DND-41 (cell line): Measurements from ENCODE around the gene ACOT12.

ENCODE experiments used
- ATAC-seq: fragments of 200-7000 bp; cut with Tn5 transposase; 3 replicates; pipeline ENCODE4 v1.9.1; 2021; ENCODE audit warnings: low read depth; ENCODE audit not compliant: insufficient read depth
- DNase-seq: peaks from one replicate; pipeline ENCODE4 v3.0.0-alpha.2; 2020
- H2AFZ ChIP-seq: 2 replicates; pipeline ENCODE4 v1.6.0; 2012; ENCODE audit warnings: low read depth, low read length
- H3K27ac ChIP-seq: 2 replicates; pipeline ENCODE4 v1.5.1; 2012; ENCODE audit warnings: low read length, inconsistent platforms
- H3K27me3 ChIP-seq: fragments of 200-600 bp; sonication (generic); 2 replicates; pipeline ENCODE4 v1.6.0; 2012; ENCODE audit warnings: low read length, mild to moderate bottlenecking, inconsistent platforms; ENCODE audit not compliant: insufficient read depth, poor library complexity
- H3K36me3 ChIP-seq: 2 replicates; pipeline ENCODE4 v1.5.1; 2012; ENCODE audit warnings: low read length, inconsistent platforms; ENCODE audit not compliant: insufficient read depth
- H3K4me1 ChIP-seq: 2 replicates; pipeline ENCODE4 v1.5.1; 2012; ENCODE audit warnings: mild to moderate bottlenecking, low read length; ENCODE audit not compliant: insufficient read depth
- H3K4me2 ChIP-seq: 2 replicates; pipeline ENCODE4 v1.6.0; 2012; ENCODE audit warnings: mild to moderate bottlenecking, moderate library complexity, low read length, inconsistent platforms; ENCODE audit not compliant: insufficient read depth
- H3K4me3 ChIP-seq, 2 experiments: fragments of 200-600 bp in 1 of 2; shearing (Covaris generic) in 1 of 2; 2 replicates each; pipeline ENCODE4 v1.5.1; 2012 to 2016; ENCODE audit warnings: inconsistent platforms in 2 of 2, low read length in 2 of 2, mild to moderate bottlenecking in 2 of 2, low read depth in 1 of 2, moderate library complexity in 1 of 2
- H3K79me2 ChIP-seq: 2 replicates; pipeline ENCODE4 v1.6.0; 2012; ENCODE audit warnings: low read length, inconsistent platforms; ENCODE audit not compliant: insufficient read depth
- H3K9ac ChIP-seq: 2 replicates; pipeline ENCODE4 v1.6.0; 2012; ENCODE audit warnings: low read depth, mild to moderate bottlenecking, inconsistent platforms, low read length, moderate library complexity
- H3K9me3 ChIP-seq: 2 replicates; pipeline ENCODE4 v1.5.1; 2012; ENCODE audit warnings: low read length, moderate library complexity, mild to moderate bottlenecking, inconsistent platforms; ENCODE audit not compliant: insufficient read depth, severe bottlenecking
- H4K20me1 ChIP-seq: 2 replicates; pipeline ENCODE4 v1.6.0; 2012; ENCODE audit warnings: low read length; ENCODE audit not compliant: insufficient read depth
- EZH2 ChIP-seq: IDR thresholded peaks from 3 replicates; pipeline ENCODE4 v1.6.1; 2012; ENCODE audit warnings: borderline replicate concordance, low read depth, mild to moderate bottlenecking, moderate library complexity, low read length, inconsistent platforms; ENCODE audit not compliant: severe bottlenecking
- TF ChIP-seq, protein P1 (sequence below): IDR thresholded peaks from 2 replicates; pipeline ENCODE4 v1.5.1; 2012; ENCODE audit warnings: borderline replicate concordance, low read length, moderate library complexity, mild to moderate bottlenecking; ENCODE audit not compliant: poor library complexity, severe bottlenecking; ENCODE audit errors: extremely low read depth

The ACOT12 gene

DNA sequence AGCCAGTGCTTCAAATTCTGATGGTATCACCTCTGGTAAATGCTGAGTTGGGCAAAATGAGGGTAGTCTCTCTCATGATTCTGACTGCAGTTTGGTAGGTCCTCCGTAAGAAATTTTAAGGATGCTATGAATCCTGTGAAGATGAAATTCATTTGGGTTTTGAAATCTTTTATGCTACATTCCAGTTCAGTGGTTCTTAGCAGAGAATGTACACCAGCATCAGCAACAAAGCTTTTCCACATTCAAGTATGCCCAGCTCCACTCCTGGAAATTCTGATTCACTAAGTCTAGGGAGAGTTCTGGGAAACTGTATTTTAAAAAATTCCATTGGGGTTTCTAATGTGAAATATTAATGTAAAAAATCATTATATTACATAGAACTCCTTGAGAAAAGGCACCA is 33.6 kb upstream of the ACOT12 start:
- H4K20me1 ChIP-seq = no peaks in the 10 kb centered on the region
- H3K9ac ChIP-seq = no peak overlapping the region
- no peaks in the 10 kb centered on the region for H3K9me3 ChIP-seq
- no peak overlapping the region for H3K4me3 ChIP-seq
- DNase-seq = no peak
- H3K36me3 ChIP-seq = peaks cover 62% of the 10 kb centered on the region
- no peak overlapping the region for H2AFZ ChIP-seq
- peaks cover 9% of the 10 kb centered on the region for H3K4me1 ChIP-seq
- no peak overlapping the region for H3K4me2 ChIP-seq
- no peak for TF ChIP-seq EZH2
- TF ChIP-seq, protein P1, sequence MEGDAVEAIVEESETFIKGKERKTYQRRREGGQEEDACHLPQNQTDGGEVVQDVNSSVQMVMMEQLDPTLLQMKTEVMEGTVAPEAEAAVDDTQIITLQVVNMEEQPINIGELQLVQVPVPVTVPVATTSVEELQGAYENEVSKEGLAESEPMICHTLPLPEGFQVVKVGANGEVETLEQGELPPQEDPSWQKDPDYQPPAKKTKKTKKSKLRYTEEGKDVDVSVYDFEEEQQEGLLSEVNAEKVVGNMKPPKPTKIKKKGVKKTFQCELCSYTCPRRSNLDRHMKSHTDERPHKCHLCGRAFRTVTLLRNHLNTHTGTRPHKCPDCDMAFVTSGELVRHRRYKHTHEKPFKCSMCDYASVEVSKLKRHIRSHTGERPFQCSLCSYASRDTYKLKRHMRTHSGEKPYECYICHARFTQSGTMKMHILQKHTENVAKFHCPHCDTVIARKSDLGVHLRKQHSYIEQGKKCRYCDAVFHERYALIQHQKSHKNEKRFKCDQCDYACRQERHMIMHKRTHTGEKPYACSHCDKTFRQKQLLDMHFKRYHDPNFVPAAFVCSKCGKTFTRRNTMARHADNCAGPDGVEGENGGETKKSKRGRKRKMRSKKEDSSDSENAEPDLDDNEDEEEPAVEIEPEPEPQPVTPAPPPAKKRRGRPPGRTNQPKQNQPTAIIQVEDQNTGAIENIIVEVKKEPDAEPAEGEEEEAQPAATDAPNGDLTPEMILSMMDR = no peak
- H3K27ac ChIP-seq = peak overlapping the region; percentile 41; the same call in 1 of the 2 replicates
- ATAC-seq = no peak
- H3K27me3 ChIP-seq = no peaks in the 10 kb centered on the region
- peaks cover 5% of the 10 kb centered on the region for H3K79me2 ChIP-seq

DNA sequence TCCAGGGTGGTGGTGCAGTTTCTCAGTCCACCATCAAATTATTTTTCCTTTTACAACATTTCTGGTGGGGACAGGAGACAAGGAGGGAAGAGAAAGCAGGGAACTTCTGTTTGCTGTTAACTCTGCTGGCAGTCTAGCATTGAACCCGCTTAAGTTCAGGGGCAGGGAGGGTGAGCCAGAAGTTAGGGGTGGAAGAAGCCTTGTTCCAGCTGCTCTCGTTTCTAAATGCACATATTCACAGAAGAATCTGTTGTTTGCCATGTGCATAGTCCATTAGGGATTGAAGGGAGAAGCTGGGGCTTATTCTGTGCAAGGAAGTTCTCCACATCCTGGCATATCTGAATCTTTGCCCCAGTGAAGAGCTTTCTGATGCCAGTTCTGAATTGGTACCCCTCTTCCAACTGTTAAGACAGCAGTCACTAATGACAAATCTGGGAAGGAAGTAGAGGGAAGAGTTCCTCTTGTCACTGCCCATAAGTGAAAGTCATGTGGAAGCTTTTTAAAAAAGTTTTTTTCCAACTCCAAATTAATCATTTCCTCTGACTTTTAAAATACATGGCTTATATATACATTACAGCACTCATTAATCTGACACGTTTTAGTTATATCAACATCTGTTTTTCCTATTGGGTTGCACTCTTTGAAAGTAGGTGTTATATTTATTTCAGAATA is 32.6 kb upstream of the ACOT12 start:
- peaks cover 5% of the 10 kb centered on the region for H3K79me2 ChIP-seq
- peaks cover 9% of the 10 kb centered on the region for H3K4me1 ChIP-seq
- H3K27ac ChIP-seq = peak overlapping the region; percentile 57
- TF ChIP-seq, protein P1 = no peak
- no peak for TF ChIP-seq EZH2
- no peaks in the 10 kb centered on the region for H4K20me1 ChIP-seq
- no peak overlapping the region for H3K9ac ChIP-seq
- no peak overlapping the region for H3K4me3 ChIP-seq
- H3K9me3 ChIP-seq = no peaks in the 10 kb centered on the region
- no peaks in the 10 kb centered on the region for H3K27me3 ChIP-seq
- no peak overlapping the region for H3K4me2 ChIP-seq
- ATAC-seq (peak; percentile 40; the same call in 1 of the 3 replicates), DNase-seq (no peak)
- no peak overlapping the region for H2AFZ ChIP-seq
- H3K36me3 ChIP-seq = peaks cover 68% of the 10 kb centered on the region

DNA sequence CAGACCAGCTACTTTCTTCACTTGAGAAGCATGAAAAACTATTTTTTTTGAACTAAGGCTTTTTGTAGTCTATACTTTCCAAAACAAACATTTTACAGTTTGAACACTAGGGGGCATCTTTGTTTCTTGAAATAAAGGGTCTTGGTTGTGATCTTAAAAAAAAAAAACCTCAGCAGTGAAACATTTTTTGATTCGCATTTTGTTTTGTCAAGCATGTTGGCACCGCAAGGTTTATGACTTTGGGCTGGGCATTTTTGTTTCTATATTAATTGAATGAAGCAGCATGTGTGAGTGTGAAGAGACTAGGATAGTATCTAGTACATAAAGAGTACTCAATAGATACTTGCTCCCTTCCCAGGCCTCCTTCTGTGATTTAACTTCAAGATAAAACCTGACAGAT is 31.6 kb upstream of the ACOT12 start:
- Histone ChIP-seq H3K4me2 (no peak overlapping the region), H3K9me3 (no peaks in the 10 kb centered on the region), H3K9ac (no peak overlapping the region), H3K36me3 (peaks cover 72% of the 10 kb centered on the region), H2AFZ (no peak overlapping the region), H3K4me3 (no peak overlapping the region), H3K27ac (peak overlapping the region; percentile 57), H3K27me3 (no peaks in the 10 kb centered on the region), H3K79me2 (peaks cover 5% of the 10 kb centered on the region), H4K20me1 (no peaks in the 10 kb centered on the region), H3K4me1 (peaks cover 9% of the 10 kb centered on the region)
- ATAC-seq (peak; percentile 76), DNase-seq (no peak)
- TF ChIP-seq, protein P1 = peak; percentile 66
- no peak for TF ChIP-seq EZH2

DNA sequence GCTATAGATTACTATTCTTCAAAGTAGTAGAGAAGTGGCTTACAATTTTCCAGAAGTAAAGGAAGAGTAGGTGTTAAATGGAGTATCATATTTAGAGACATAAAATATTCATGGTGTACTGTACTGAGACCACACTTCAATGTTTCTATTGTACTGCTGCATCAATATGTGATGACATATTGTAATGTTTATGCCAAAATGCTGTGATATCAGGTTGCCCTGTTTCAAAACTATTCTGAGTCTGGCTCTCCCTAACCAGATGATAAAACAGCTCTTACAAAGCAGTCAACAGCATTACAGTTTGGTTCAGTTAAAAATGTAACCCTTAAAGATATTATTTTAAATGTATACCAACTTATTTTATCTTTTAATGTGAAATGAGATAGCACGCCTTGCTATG is 30.8 kb upstream of the ACOT12 start:
- DNase-seq (no peak), ATAC-seq (no peak)
- Histone ChIP-seq H3K36me3 (peaks cover 81% of the 10 kb centered on the region), H4K20me1 (no peaks in the 10 kb centered on the region), H3K79me2 (peaks cover 5% of the 10 kb centered on the region), H3K9ac (no peak overlapping the region), H3K4me3 (no peak overlapping the region), H3K27ac (no peak overlapping the region), H2AFZ (no peak overlapping the region), H3K4me2 (no peak overlapping the region), H3K4me1 (peaks cover 9% of the 10 kb centered on the region), H3K9me3 (no peaks in the 10 kb centered on the region), H3K27me3 (no peaks in the 10 kb centered on the region)
- TF ChIP-seq, protein P1 = no peak
- no peak for TF ChIP-seq EZH2
